NCI-H128 (cell line): ENCODE results near the gene LAMC1.

Experiments
- DNase-seq: peaks from one replicate; lab custom pipeline; 2025; ENCODE audit not compliant: unreplicated experiment; lab: John Stamatoyannopoulos, UW

LAMC1 gene

DNA sequence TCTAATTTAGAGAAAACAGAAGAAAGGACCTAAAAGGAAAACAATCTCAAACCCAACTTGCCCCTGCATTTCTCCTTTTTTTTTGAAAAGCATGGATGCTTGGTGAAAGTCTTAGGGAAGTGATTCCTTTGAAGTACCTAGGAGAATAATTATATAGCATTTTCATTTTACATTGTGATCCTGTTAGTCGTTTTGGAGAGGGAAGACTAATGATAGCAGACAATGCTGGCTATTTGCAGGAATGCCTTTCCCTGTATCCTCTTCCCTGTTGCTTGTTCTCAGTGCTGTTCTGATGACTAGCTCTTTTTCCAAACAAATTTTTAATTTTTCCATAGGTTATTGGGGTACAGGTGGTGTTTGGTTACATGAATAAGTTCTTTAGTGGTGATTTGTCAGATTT, 53.9 kb downstream of the LAMC1 start:
- DNase-seq: no peak

GRCh38 chr1:183079712-183080388, 56.6 kb downstream of the LAMC1 start:
- no peak for DNase-seq

DNA sequence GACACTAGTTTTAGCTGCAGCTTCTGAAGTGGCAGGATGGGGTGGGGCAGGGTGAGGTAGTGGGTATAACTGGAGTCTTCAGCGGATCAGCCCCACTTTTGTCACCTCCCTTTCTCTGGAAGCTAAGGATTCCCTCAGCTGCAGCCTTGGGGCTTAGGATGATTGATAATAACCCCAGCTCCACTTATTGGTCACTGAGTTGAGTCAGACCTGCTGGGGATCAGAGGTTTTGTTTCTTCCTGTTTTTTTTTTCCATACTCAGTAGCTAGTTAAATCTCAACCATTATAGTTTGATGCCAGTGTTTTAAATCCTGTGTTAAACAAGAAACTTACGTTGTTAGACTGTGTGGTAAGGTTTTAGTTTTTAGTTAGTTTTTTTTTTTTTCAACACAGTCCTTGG, 57.2 kb downstream of the LAMC1 start:
- DNase-seq: no peak

DNA sequence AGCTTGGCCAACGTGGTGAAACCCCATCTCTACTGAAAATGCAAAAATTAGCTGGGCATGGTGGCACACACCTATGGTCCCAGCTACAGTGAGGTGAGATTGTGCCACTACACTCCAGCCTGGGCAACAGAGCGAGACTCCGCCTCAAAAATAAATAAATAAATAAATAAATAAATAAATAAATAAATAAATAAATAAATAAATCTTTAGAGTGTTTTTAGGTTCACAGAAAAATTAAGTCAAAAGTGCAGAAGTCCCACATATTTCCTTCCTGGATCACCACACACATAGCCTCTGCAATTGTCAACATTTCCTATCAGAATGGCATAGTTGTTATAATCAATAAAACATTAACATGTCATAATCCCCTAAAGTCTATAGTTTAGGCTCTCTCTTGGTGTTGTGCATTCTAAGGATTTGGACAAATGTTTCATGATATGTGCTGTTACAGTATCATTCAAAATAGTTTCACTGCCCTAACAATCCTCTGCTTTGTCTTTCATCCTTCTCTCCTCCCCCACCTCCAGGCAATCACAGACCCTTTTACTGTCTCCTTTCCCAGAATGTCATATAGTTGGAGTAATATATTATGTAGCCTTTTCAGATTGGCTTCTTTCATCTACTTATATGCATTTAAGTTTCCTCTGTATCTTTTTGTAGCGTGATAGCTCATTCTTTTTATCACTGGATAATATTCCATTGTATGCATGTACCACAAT, 58.3 kb downstream of the LAMC1 start:
- no peak for DNase-seq

DNA sequence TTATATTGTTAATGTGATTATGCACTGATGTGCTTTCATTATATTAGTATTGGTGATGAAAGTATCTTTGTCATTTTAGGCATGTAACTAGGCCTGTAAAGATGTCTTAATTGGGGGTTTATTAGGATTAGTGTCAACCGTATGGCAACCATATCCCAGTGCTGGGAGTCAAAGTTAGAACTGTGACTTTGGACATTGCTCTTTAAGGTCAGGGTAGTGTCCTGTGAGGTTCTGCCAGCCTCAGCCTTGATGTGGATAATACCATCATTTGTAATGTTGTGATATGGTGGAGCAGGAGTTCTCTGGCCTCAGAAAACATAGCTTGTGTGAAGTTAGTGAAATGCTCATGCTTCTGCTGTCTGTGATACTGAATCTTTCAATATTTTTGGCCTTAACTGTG, 59.4 kb downstream of the LAMC1 start:
- DNase-seq: no peak

- no peak for DNase-seq
These were observed 63.8 kb downstream of the LAMC1 start for GRCh38 chr1:183087001-183087400.

DNA sequence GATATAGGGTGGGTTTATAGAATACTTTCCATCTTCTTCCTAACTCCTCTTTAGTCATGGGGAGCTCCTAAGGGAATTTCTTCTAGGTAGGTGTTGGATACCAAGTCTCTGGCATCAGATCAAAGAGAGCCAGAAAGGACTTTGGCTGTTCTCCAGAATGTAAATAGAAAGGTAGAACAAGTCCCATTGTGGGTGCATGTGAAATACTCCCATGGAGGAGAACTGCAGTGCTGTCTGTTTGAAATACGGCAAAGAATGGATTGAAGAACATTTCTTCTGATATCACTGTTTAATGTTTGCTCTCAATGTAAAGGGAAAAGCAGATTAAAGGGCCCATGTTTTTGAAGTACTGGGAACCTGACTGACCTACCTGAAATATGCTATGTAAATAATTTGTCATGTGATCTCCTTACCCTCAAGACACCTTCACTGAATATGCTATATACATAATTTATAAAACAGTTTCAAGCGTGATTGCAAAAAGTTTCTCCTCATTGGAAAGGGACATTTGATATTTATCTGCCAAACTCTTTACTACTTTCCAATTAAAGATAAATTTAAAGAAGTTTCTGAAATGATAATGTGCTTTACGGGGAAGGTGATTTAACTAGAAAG, 65.9 kb downstream of the LAMC1 start:
- DNase-seq: peak; percentile 32

GRCh38 chr1:183090391-183091006, 67.3 kb downstream of the LAMC1 start:
- no peak for DNase-seq

- DNase-seq: no peak
These were observed 68.0 kb downstream of the LAMC1 start for GRCh38 chr1:183091181-183091580.

- DNase-seq: no peak
These were observed 69.1 kb downstream of the LAMC1 start for GRCh38 chr1:183092350-183092749.

- DNase-seq: no peak
These were observed 69.9 kb downstream of the LAMC1 start for GRCh38 chr1:183093066-183093668.

- DNase-seq: no peak
These were observed 70.6 kb downstream of the LAMC1 start for GRCh38 chr1:183093786-183094298.

DNA sequence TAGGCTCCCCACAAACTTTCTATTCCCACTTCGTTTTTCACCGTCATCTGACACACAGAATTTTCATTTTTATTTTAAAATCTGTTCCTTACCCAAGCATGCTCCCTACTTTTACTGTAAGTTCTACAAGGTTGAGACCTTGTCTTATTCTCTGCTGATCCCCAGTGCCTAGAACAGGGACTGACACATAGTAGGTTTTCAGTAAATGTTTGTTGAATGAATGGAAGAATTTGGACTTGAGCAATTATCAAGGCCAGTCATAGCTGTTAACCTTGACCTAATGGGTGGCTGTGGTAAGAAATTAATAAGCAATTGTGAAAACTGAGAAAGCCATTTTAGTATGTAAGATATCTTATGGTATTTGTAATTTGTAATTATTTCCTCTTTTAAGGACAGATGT, 71.1 kb downstream of the LAMC1 start:
- DNase-seq: no peak

DNA sequence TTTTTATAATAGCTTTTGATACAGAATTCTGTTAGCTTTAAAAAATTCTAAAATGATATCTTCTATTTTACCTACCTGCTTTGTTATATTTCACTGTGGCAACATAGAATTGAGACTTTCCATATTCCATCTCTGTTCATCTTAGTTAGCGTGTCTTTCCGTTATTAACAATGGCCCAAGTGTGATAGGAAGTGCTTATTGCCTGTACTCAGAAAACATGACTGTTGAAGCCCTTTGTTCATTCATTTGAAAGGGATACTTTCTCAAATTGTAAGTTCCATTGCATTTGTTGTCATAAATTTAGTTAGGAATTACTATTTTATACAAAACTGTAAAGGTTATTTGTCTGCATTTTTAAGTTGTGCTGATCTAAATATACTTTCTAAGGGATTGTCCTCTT, 73.1 kb downstream of the LAMC1 start:
- DNase-seq: no peak

- DNase-seq: no peak
These were observed 73.7 kb downstream of the LAMC1 start for GRCh38 chr1:183096894-183097293.

DNA sequence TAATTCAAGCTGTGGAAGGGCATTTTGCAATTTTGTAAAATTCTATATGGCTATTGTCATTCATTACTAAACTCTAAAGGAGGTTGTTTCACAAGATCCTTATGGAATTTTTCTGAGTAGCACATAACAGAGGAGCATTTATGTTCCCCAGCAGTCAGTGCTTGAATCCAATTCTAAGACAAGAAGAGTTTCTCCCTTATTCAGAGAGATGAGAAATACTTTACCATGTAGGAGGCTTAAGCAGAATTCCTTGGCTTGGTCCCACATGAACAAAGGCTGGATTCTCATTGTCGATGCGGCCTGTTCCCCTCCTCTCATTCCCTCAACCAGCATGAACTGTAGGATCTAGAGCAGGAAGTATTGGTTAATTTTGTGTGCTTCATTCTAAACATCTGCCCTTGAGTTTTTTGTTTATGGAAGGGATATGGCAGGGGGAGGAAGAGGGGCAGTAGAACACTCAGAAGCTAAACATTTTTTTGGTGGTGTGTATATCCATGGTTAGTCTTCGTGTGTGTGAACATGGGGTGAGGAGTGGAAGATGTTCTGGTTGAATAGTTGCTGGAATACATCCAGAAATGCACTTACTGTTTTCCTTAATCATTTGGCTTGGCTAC, 74.3 kb downstream of the LAMC1 start:
- DNase-seq: no peak

GRCh38 chr1:183098317-183098716, 75.1 kb downstream of the LAMC1 start:
- DNase-seq: no peak

GRCh38 chr1:183100361-183100974, 77.2 kb downstream of the LAMC1 start:
- DNase-seq: no peak

DNA sequence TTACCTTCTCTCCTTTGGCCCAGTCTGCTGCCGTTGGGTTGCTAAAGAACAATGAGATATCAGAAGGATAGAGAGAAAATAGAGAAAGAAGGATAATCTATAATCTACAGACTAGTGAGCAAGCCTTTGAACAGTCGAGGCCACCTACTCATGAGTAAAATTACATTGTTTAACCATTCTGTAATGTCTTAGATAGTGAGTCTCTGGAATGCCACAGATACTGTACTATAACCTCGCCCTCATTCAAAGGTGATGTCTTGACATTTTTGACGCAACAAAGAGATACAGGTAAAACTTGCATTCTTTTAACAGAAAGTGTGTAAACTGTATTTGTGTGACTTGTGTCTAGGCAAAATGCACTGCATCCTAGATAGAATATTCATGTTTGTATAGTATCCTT, 77.9 kb downstream of the LAMC1 start:
- DNase-seq: no peak

DNA sequence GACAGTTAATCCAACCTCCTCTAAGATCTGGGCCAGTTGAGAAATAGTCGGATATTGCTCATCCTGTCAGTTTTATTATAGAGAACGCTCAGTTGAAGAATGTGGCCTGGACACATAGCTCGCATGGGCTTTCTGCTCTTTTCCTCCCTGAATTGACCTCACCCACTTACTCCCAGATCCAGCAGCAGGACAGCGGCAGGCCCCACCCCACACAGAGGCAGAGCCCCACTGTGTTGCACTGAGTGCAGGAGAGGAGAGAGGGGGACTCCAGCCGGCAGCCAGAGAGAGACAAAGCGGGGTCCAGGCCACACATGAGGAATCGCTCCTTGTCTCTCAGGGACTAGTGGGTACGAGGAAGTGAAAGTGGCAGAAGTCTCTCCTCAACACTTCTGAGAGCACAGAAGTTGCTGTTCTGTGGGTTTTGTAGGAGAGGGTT, 78.6 kb downstream of the LAMC1 start:
- DNase-seq: no peak
